OCI-LY3 (cell line): ENCODE measurements around the gene RANBP1.

Experiments
- EZH2phosphoT487 ChIP-seq: fragments of 200-600 bp; shearing (Covaris generic); IDR thresholded peaks from 2 replicates; pipeline ENCODE4 v1.6.1; 2018; ENCODE audit warnings: antibody characterized with exemption, mixed run types, low read depth
- TF ChIP-seq, protein P1 (sequence below): fragments of 200-600, 300-600 bp; sonication (generic); IDR thresholded peaks from 2 replicates; pipeline ENCODE4 v1.5.1; 2014; ENCODE audit warnings: antibody characterized with exemption, low read length, low read depth

DNA sequence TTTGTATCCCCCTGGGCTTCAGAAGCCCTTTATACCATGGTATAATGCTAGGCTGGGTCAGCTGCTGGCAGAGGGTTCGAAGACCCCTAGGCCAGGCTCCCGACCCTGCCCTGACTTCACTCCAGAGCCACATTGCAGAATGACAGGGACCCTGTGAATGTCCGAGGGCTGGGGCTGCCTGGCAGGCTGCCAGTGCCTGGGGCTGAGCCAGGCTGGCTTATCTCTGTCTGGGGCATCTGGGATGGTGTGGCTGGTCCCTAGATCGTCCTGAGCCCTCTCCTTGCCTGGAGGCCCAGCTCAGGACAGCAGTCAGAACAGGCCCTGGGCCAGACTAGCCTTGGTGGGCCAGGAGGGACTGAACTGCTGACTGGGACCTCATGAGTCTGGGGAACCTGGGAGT is 19.4 kb downstream of the RANBP1 start:
- TF ChIP-seq, protein P1, sequence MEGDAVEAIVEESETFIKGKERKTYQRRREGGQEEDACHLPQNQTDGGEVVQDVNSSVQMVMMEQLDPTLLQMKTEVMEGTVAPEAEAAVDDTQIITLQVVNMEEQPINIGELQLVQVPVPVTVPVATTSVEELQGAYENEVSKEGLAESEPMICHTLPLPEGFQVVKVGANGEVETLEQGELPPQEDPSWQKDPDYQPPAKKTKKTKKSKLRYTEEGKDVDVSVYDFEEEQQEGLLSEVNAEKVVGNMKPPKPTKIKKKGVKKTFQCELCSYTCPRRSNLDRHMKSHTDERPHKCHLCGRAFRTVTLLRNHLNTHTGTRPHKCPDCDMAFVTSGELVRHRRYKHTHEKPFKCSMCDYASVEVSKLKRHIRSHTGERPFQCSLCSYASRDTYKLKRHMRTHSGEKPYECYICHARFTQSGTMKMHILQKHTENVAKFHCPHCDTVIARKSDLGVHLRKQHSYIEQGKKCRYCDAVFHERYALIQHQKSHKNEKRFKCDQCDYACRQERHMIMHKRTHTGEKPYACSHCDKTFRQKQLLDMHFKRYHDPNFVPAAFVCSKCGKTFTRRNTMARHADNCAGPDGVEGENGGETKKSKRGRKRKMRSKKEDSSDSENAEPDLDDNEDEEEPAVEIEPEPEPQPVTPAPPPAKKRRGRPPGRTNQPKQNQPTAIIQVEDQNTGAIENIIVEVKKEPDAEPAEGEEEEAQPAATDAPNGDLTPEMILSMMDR, result no peak
- TF ChIP-seq EZH2phosphoT487, result no peak
